ENCODE results near the gene SLC39A9. TPM values are rescaled to one million over a fixed set of nuclear protein-coding genes. Genes with fewer than 3 reads are reported as not detected.
"Not testable (repeated sequence)": the region's sequence is repeated elsewhere in the genome, so short reads cannot be mapped to it uniquely, and the experiment has no call there.

SLC39A9 gene
- total RNA-seq, 1 donor from 2014 or later, result 61.2 TPM

GRCh38 chr14:69475194-69475818 is 76.8 kb downstream of the SLC39A9 start:
- Histone ChIP-seq H3K27me3 (peaks cover 13% of the 10 kb centered on the region), H3K4me1 (no peaks in the 10 kb centered on the region), H3K27ac (no peak overlapping the region), H3K79me2 (ENCODE audit: low read depth) (no peaks in the 10 kb centered on the region), H3K36me3 (no peaks in the 10 kb centered on the region), H4K20me1 (ENCODE audit: low read depth) (no peaks in the 10 kb centered on the region), H3K4me2 (no peak overlapping the region), H3K4me3 (no peak overlapping the region), H2AFZ (replicated peaks) (no peak overlapping the region), H3F3A (ENCODE audit: low read depth) (no peaks in the 10 kb centered on the region), H3K9me3 (ENCODE audit: low read depth) (no peaks in the 10 kb centered on the region), H3K9ac (no peak overlapping the region)
- H3K4me3 Mint-ChIP-seq, result no peak overlapping the region
- H3K27me3 Mint-ChIP-seq (ENCODE audit: insufficient read depth, low read depth), result no peaks in the 10 kb centered on the region
- H3K27ac Mint-ChIP-seq, result no peak overlapping the region
- no peaks in the 10 kb centered on the region for H3K9me3 Mint-ChIP-seq
- no peaks in the 10 kb centered on the region for H3K36me3 Mint-ChIP-seq
- TF ChIP-seq CTCF (IDR thresholded peaks at IDR 0.05) (peak; percentile 64), EZH2phosphoT487 (IDR thresholded peaks at IDR 0.05) (no peak)
- DNase-seq (ENCODE audit: low spot score), result peak; percentile 47
- no peaks in the 10 kb centered on the region for H3K4me1 Mint-ChIP-seq

- TF ChIP-seq CTCF (IDR thresholded peaks at IDR 0.05), result peak; percentile 12
- H3K27ac Mint-ChIP-seq; H3K4me3 Mint-ChIP-seq; H3K4me1 ChIP-seq; H3K27me3 Mint-ChIP-seq (ENCODE audit: insufficient read depth, low read depth); H3K36me3 ChIP-seq; H3K9ac ChIP-seq; H3K27ac ChIP-seq; H3K9me3 Mint-ChIP-seq; H3K4me2 ChIP-seq; H3K4me3 ChIP-seq; H3K9me3 ChIP-seq (ENCODE audit: low read depth); H3K36me3 Mint-ChIP-seq; DNase-seq (ENCODE audit: low spot score); H2AFZ ChIP-seq (replicated peaks); H3K79me2 ChIP-seq (ENCODE audit: low read depth); H3F3A ChIP-seq (ENCODE audit: low read depth); H4K20me1 ChIP-seq (ENCODE audit: low read depth); H3K4me1 Mint-ChIP-seq: not testable (repeated sequence)
- H3K27me3 ChIP-seq, result peaks cover 29% of the 10 kb centered on the region
Observed at GRCh38 chr14:69476824-69477450, 78.4 kb downstream of the SLC39A9 start.

GRCh38 chr14:69478055-69478454 is 79.6 kb downstream of the SLC39A9 start:
- not testable (repeated sequence) for H3K79me2 ChIP-seq (ENCODE audit: low read depth); H4K20me1 ChIP-seq (ENCODE audit: low read depth); H3K27ac Mint-ChIP-seq; H3K9me3 ChIP-seq (ENCODE audit: low read depth); H3K9ac ChIP-seq; H3K4me3 Mint-ChIP-seq; H3K4me3 ChIP-seq; H3K27ac ChIP-seq; H2AFZ ChIP-seq (replicated peaks); H3K9me3 Mint-ChIP-seq; H3K4me2 ChIP-seq; H3K4me1 Mint-ChIP-seq; H3K36me3 Mint-ChIP-seq; H3K4me1 ChIP-seq; H3F3A ChIP-seq (ENCODE audit: low read depth); H3K36me3 ChIP-seq; DNase-seq (ENCODE audit: low spot score)
- H3K27me3 ChIP-seq, result peaks cover 40% of the 10 kb centered on the region
- H3K27me3 Mint-ChIP-seq (ENCODE audit: insufficient read depth, low read depth), result peaks cover 12% of the 10 kb centered on the region

- no peak for TF ChIP-seq EZH2phosphoT487 (IDR thresholded peaks at IDR 0.05)
- no peak for TF ChIP-seq CTCF (IDR thresholded peaks at IDR 0.05)
- TF ChIP-seq EZH2 (IDR thresholded peaks at IDR 0.05), result no peak
- Histone ChIP-seq H3K27ac (no peak overlapping the region), H3K79me2 (ENCODE audit: low read depth) (no peaks in the 10 kb centered on the region), H3K4me2 (no peak overlapping the region), H4K20me1 (ENCODE audit: low read depth) (peaks cover 19% of the 10 kb centered on the region), H3K9ac (no peak overlapping the region), H3K4me3 (no peak overlapping the region), H3F3A (ENCODE audit: low read depth) (peaks cover 9% of the 10 kb centered on the region), H3K27me3 (peaks cover 57% of the 10 kb centered on the region), H3K4me1 (peaks cover 14% of the 10 kb centered on the region), H3K36me3 (no peaks in the 10 kb centered on the region), H2AFZ (replicated peaks) (no peak overlapping the region), H3K9me3 (ENCODE audit: low read depth) (no peaks in the 10 kb centered on the region)
- H3K9me3 Mint-ChIP-seq, result no peaks in the 10 kb centered on the region
- no peak overlapping the region for H3K4me3 Mint-ChIP-seq
- peaks cover 14% of the 10 kb centered on the region for H3K4me1 Mint-ChIP-seq
- H3K36me3 Mint-ChIP-seq, result no peaks in the 10 kb centered on the region
- H3K27me3 Mint-ChIP-seq (ENCODE audit: insufficient read depth, low read depth), result peaks cover 20% of the 10 kb centered on the region
- DNase-seq (ENCODE audit: low spot score), result no peak
- H3K27ac Mint-ChIP-seq, result no peak overlapping the region
Observed at GRCh38 chr14:69479696-69480095, 81.2 kb downstream of the SLC39A9 start.

Data from neural progenitor cell (in vitro differentiated cells).